A673 (cell line): Measurements from ENCODE around the gene ADAD2. TPM values are rescaled to one million over a fixed set of nuclear protein-coding genes. Genes with fewer than 3 reads are reported as not detected.

ENCODE experiments used
- BruUV-seq: library from RNA; stranded (reverse); fragments of 400-500 nt; replicated peaks from 2 replicates; lab custom pipeline; 2021; lab: Mats Ljungman, UMichigan
- CTCF ChIA-PET: fragments of 300-600 bp; sonication (Branson Sonifier 250); formaldehyde crosslinking; loops from one replicate; lab custom pipeline; 2022; ENCODE audit warnings: antibody characterized with exemption; lab: Charles Lee
- POLR2A ChIA-PET: fragments of 300-600 bp; sonication (Branson Sonifier 250); formaldehyde crosslinking; loops from one replicate; lab custom pipeline; 2022; ENCODE audit warnings: antibody characterized with exemption; ENCODE audit not compliant: low non-redundant PET; lab: Charles Lee
- DNase-seq: peaks from one replicate; pipeline ENCODE4 v3.0.0-alpha.2; 2015; ENCODE audit warnings: low spot score
- H3K27ac ChIP-seq: fragments of 200-600 bp; sonication (generic); 2 replicates; pipeline ENCODE4 v1.5.1; 2016; ENCODE audit warnings: mixed run types, low read depth, mild to moderate bottlenecking, mixed read lengths, antibody characterized with exemption, low read length; ENCODE audit not compliant: poor library complexity, severe bottlenecking
- H3K27me3 ChIP-seq: fragments of 200-600 bp; sonication (generic); replicated peaks from 2 replicates; pipeline ENCODE4 v1.6.1; 2017; ENCODE audit warnings: mixed run types, low read depth, mild to moderate bottlenecking, mixed read lengths, antibody characterized with exemption, low read length; ENCODE audit not compliant: insufficient read depth, poor library complexity
- H3K36me3 ChIP-seq: fragments of 200-600 bp; sonication (generic); 2 replicates; pipeline ENCODE4 v1.6.1; 2016; ENCODE audit warnings: mixed run types, mild to moderate bottlenecking, mixed read lengths, antibody characterized with exemption, low read length; ENCODE audit not compliant: insufficient read depth, poor library complexity, severe bottlenecking
- H3K4me1 ChIP-seq: fragments of 200-600 bp; sonication (generic); 2 replicates; pipeline ENCODE4 v1.6.1; 2017; ENCODE audit warnings: mixed run types, mild to moderate bottlenecking, mixed read lengths, antibody characterized with exemption, low read length; ENCODE audit not compliant: insufficient read depth, poor library complexity, severe bottlenecking
- H3K4me3 ChIP-seq: fragments of 200-600 bp; sonication (generic); 2 replicates; pipeline ENCODE4 v1.5.1; 2016; ENCODE audit warnings: low read depth, mixed run types, mild to moderate bottlenecking, mixed read lengths, low read length; ENCODE audit not compliant: poor library complexity, severe bottlenecking
- H3K9me3 ChIP-seq: fragments of 200-600 bp; sonication (generic); 2 replicates; pipeline ENCODE4 v1.6.1; 2016; ENCODE audit warnings: mixed run types, low read depth, mild to moderate bottlenecking, mixed read lengths, antibody characterized with exemption, low read length; ENCODE audit not compliant: poor library complexity, severe bottlenecking
- CTCF ChIP-seq: fragments of 300-800, 200-600 bp; sonication (generic); conservative IDR thresholded peaks from 2 replicates; pipeline ENCODE4 v1.5.1; 2017; ENCODE audit warnings: low read depth, mild to moderate bottlenecking, antibody characterized with exemption, low read length, moderate library complexity, mixed read lengths
- EZH2 ChIP-seq: fragments of 200-600 bp; sonication (generic); IDR thresholded peaks from 2 replicates; pipeline ENCODE4 v1.6.1; 2017; ENCODE audit warnings: borderline replicate concordance, low read depth, mild to moderate bottlenecking, mixed read lengths, antibody characterized with exemption, low read length; ENCODE audit not compliant: poor library complexity, severe bottlenecking
- intact Hi-C: fragments of 100-400 bp; cut with micrococcal nuclease; formaldehyde crosslinking; loops from one replicate; pipeline ENCODE4 v1.10.0; 2022; ENCODE audit not compliant: unreplicated experiment
- total RNA-seq: library from RNA; stranded (reverse); gene quantifications from 2 replicates; pipeline ENCODE4 v1.2.3, GENCODE V29; 2021

ADAD2 gene
- total RNA-seq, 1 experiment from 2014 or later: not detected

- Histone ChIP-seq H3K4me1 (peaks cover 4% of the 10 kb centered on the region), H3K9me3 (no peaks in the 10 kb centered on the region), H3K4me3 (no peak overlapping the region), H3K27me3 (no peaks in the 10 kb centered on the region), H3K27ac (no peak overlapping the region), H3K36me3 (peaks cover 14% of the 10 kb centered on the region)
- POLR2A ChIA-PET: no interaction called here
- DNase-seq: no peak
- no peak for TF ChIP-seq EZH2
- TF ChIP-seq CTCF: no peak; the same call in 1 of the 2 replicates
- no TSS peak for BruUV-seq
- intact Hi-C loops: no loop called here
- CTCF ChIA-PET: interaction anchor here (0.6 kb wide), 1 partner anchor 24 kb away, joined by 4 read pairs; no protein-coding TSS in a partner anchor
Observed at GRCh38 chr16:84183911-84184591, 6.9 kb upstream of the ADAD2 start.

GRCh38 chr16:84184775-84185174, 6.2 kb upstream of the ADAD2 start:
- TF ChIP-seq CTCF (no peak), EZH2 (no peak)
- no TSS peak for BruUV-seq
- H3K9me3 ChIP-seq: no peaks in the 10 kb centered on the region
- ChIA-PET CTCF (no interaction called here), POLR2A (no interaction called here)
- DNase-seq: no peak
- peaks cover 8% of the 10 kb centered on the region for H3K36me3 ChIP-seq
- H3K27me3 ChIP-seq: no peaks in the 10 kb centered on the region
- intact Hi-C loops: no loop called here
- H3K27ac ChIP-seq: no peak overlapping the region
- no peak overlapping the region for H3K4me3 ChIP-seq
- H3K4me1 ChIP-seq: peaks cover 4% of the 10 kb centered on the region

GRCh38 chr16:84186685-84187437, 4.1 kb upstream of the ADAD2 start, which contains the start of gene TAF1C:
TAF1C (minus strand) TSS chr16:84187057; CDS start chr16:84184988, 2,069 bp downstream.
- TF ChIP-seq EZH2: no peak
- TF ChIP-seq CTCF: peak; percentile 98
- Histone ChIP-seq H3K27me3 (no peaks in the 10 kb centered on the region), H3K27ac (peak within 1 kb of the TSS; percentile 86), H3K4me3 (peak within 1 kb of the TSS; percentile 99), H3K9me3 (no peaks in the 10 kb centered on the region), H3K4me1 (peaks cover 4% of the 10 kb centered on the region), H3K36me3 (peaks cover 3% of the 10 kb centered on the region)
- intact Hi-C loops: no loop called here
- POLR2A ChIA-PET: interaction anchor here (0.7 kb wide), 1 partner anchor 498 kb away, joined by 4 read pairs; no protein-coding TSS in a partner anchor
- peak; percentile 96 for DNase-seq
- CTCF ChIA-PET: interaction anchor here (0.5 to 1.2 kb wide), 9 partner anchors 9 to 308 kb away, joined by 3 to 8 read pairs (median 3); no protein-coding TSS in a partner anchor
- BruUV-seq: no TSS peak
